ENCODE measurements around the gene ZC3H12A. TPM values are rescaled to one million over a fixed set of nuclear protein-coding genes. Genes with fewer than 3 reads are reported as not detected.

The ZC3H12A gene
- total and polyA plus RNA-seq, 2 experiments from 2014 or later, result 9.0 to 9.3 TPM

- H3K4me3 Mint-ChIP-seq, result no peak overlapping the region
- H3K27ac Mint-ChIP-seq, result no peak overlapping the region
- ATAC-seq (peak; percentile 65), DNase-seq (ENCODE audit: low spot score) (peak; percentile 60)
- no peaks in the 10 kb centered on the region for H3K79me2 ChIP-seq (replicated peaks; ENCODE audit: insufficient read depth)
- H3K27ac ChIP-seq (ENCODE audit: low read depth), result no peak overlapping the region
- H3F3A ChIP-seq (replicated peaks; ENCODE audit: low read depth), result no peaks in the 10 kb centered on the region
- H4K20me1 ChIP-seq (replicated peaks; ENCODE audit: insufficient read depth), result no peaks in the 10 kb centered on the region
- H3K27me3 Mint-ChIP-seq (ENCODE audit: insufficient read depth, low read depth, poor library complexity), result peaks cover 11% of the 10 kb centered on the region
- H3K4me1 Mint-ChIP-seq, result peaks cover 43% of the 10 kb centered on the region
- H2AFZ ChIP-seq, result no peak overlapping the region
- TF ChIP-seq CTCF (conservative IDR thresholded peaks at IDR 0.05; ENCODE audit: low read depth in 2 of 2) (peak in 1 of 2 experiments; percentile 18; a peak in 1 of 4 replicates), ZNF462 (CRISPR knock-in tag; IDR thresholded peaks at IDR 0.05) (no peak), CREB1 (CRISPR knock-in tag; IDR thresholded peaks at IDR 0.05; ENCODE audit: low read depth) (no peak), EZH2 (IDR thresholded peaks at IDR 0.05; ENCODE audit: low read depth, unreplicated experiment) (no peak), STAT1 (IDR thresholded peaks at IDR 0.05; ENCODE audit: unreplicated experiment) (no peak)
- no peaks in the 10 kb centered on the region for H3K9me3 Mint-ChIP-seq
- H3K27me3 ChIP-seq (ENCODE audit: insufficient read depth), result no peaks in the 10 kb centered on the region
- no peak overlapping the region for H3K4me3 ChIP-seq
- no peaks in the 10 kb centered on the region; the same call in 2 of the 3 replicates for H3K36me3 Mint-ChIP-seq (ENCODE audit: low read depth)
- no peaks in the 10 kb centered on the region for H3K36me3 ChIP-seq (ENCODE audit: insufficient read depth)
- peaks cover 39% of the 10 kb centered on the region for H3K4me1 ChIP-seq (ENCODE audit: insufficient read depth)
- no peak overlapping the region for H3K4me2 ChIP-seq
- no peaks in the 10 kb centered on the region for H3K9me2 ChIP-seq (ENCODE audit: insufficient read depth)
These were observed 26.2 kb upstream of the ZC3H12A start for GRCh38 chr1:37448185-37448584.

Data from GM23338 (cell line).